GM23338 (cell line): Measurements from ENCODE around the gene VSTM2B. TPM values are rescaled to one million over a fixed set of nuclear protein-coding genes. Genes with fewer than 3 reads are reported as not detected.

Source experiments
- ATAC-seq: fragments of 200-7000 bp; cut with Tn5 transposase; 3 replicates; pipeline ENCODE4 v1.9.1; 2020
- DNase-seq: peaks from one replicate; pipeline ENCODE4 v3.0.0-alpha.2; 2015; ENCODE audit warnings: low spot score
- H2AFZ ChIP-seq: fragments of 200-600 bp; sonication (generic); 2 replicates; pipeline ENCODE4 v1.8.0; 2016; ENCODE audit warnings: antibody characterized with exemption, mild to moderate bottlenecking, moderate library complexity
- H3F3A ChIP-seq: fragments of 200-600 bp; sonication (generic); replicated peaks from 2 replicates; pipeline ENCODE4 v1.8.0; 2017; ENCODE audit warnings: antibody characterized with exemption, mixed run types, low read depth
- H3K27ac ChIP-seq: fragments of 200-600 bp; sonication (generic); 2 replicates; pipeline ENCODE4 v1.6.1; 2016; ENCODE audit warnings: low read depth
- H3K27me3 ChIP-seq: fragments of 200-600 bp; sonication (generic); 2 replicates; pipeline ENCODE4 v1.8.0; 2016; ENCODE audit warnings: mild to moderate bottlenecking, mixed run types, moderate library complexity; ENCODE audit not compliant: insufficient read depth
- H3K36me3 ChIP-seq: fragments of 200-600 bp; sonication (generic); 2 replicates; pipeline ENCODE4 v1.8.0; 2016; ENCODE audit warnings: mild to moderate bottlenecking; ENCODE audit not compliant: insufficient read depth
- H3K4me1 ChIP-seq: fragments of 200-600 bp; sonication (generic); 2 replicates; pipeline ENCODE4 v1.8.0; 2016; ENCODE audit warnings: mild to moderate bottlenecking, moderate library complexity; ENCODE audit not compliant: insufficient read depth
- H3K4me2 ChIP-seq: fragments of 200-600 bp; sonication (generic); 2 replicates; pipeline ENCODE4 v1.7.1; 2017; ENCODE audit warnings: mixed run types
- H3K4me3 ChIP-seq: fragments of 200-600 bp; sonication (generic); 2 replicates; pipeline ENCODE4 v1.6.1; 2016; ENCODE audit warnings: mixed run types
- H3K79me2 ChIP-seq: fragments of 200-600 bp; sonication (generic); replicated peaks from 2 replicates; pipeline ENCODE4 v1.8.0; 2017; ENCODE audit warnings: mild to moderate bottlenecking; ENCODE audit not compliant: insufficient read depth
- H3K9me2 ChIP-seq: fragments of 200-600 bp; sonication (generic); 2 replicates; pipeline ENCODE4 v1.8.0; 2017; ENCODE audit not compliant: insufficient read depth
- H4K20me1 ChIP-seq: fragments of 200-600 bp; sonication (generic); replicated peaks from 2 replicates; pipeline ENCODE4 v1.8.0; 2017; ENCODE audit warnings: mild to moderate bottlenecking; ENCODE audit not compliant: insufficient read depth
- H3K27ac Mint-ChIP-seq: 2 replicates; pipeline ENCODE4 v1.8.0; 2020; ENCODE audit warnings: inconsistent platforms, mild to moderate bottlenecking, moderate library complexity, mixed read lengths
- H3K27me3 Mint-ChIP-seq: 3 replicates; pipeline ENCODE4 v1.8.0; 2022; ENCODE audit warnings: low read depth, mild to moderate bottlenecking, moderate library complexity, mixed read lengths, inconsistent platforms; ENCODE audit not compliant: insufficient read depth, poor library complexity
- H3K36me3 Mint-ChIP-seq: 3 replicates; pipeline ENCODE4 v1.8.0; 2021; ENCODE audit warnings: low read depth, mild to moderate bottlenecking, inconsistent platforms, moderate library complexity, mixed read lengths
- H3K4me1 Mint-ChIP-seq: 3 replicates; pipeline ENCODE4 v1.8.0; 2020; ENCODE audit warnings: mild to moderate bottlenecking, inconsistent platforms, mixed read lengths
- H3K4me3 Mint-ChIP-seq: 3 replicates; pipeline ENCODE4 v1.8.0; 2021; ENCODE audit warnings: moderate library complexity, mild to moderate bottlenecking, inconsistent platforms, mixed read lengths
- H3K9me3 Mint-ChIP-seq: 3 replicates; pipeline ENCODE4 v1.8.0; 2020; ENCODE audit warnings: moderate library complexity, mild to moderate bottlenecking, inconsistent platforms, mixed read lengths
- JUNB ChIP-seq: IDR thresholded peaks from one replicate; pipeline ENCODE4 v1.6.1; 2016; ENCODE audit warnings: antibody characterized with exemption; ENCODE audit not compliant: unreplicated experiment
- NANOG ChIP-seq: IDR thresholded peaks from 2 replicates; pipeline ENCODE4 v1.6.1; 2016; ENCODE audit warnings: antibody characterized with exemption, borderline replicate concordance
- STAT1 ChIP-seq: IDR thresholded peaks from one replicate; pipeline ENCODE4 v1.6.1; 2016; ENCODE audit warnings: antibody characterized with exemption; ENCODE audit not compliant: unreplicated experiment
- ZNF114 ChIP-seq: fragments of 250-450 bp; sonication (Bioruptor Pico); IDR thresholded peaks from 2 replicates; pipeline ENCODE4 v1.5.0; 2020; ENCODE audit warnings: mild to moderate bottlenecking, moderate library complexity
- ZNF331 ChIP-seq: fragments of 250-450 bp; sonication (Bioruptor Pico); IDR thresholded peaks from 2 replicates; pipeline ENCODE4 v1.5.0; 2020; ENCODE audit warnings: low read depth, mild to moderate bottlenecking, moderate library complexity
- polyA plus RNA-seq: library from polyadenylated mRNA; unstranded; fragments of >200 nt; fragmentation: Nextera tagmentation; extraction: Ambion mirVana; gene quantifications from 2 replicates; pipeline ENCODE4 v1.2.1, GENCODE V29; 2016
- total RNA-seq: library from RNA; depleted of rRNA; stranded (reverse); fragments of >200 nt; shearing (Covaris generic); gene quantifications from 2 replicates; pipeline ENCODE4 v1.2.3, GENCODE V29; 2014
- TF ChIP-seq, protein P1 (sequence below), 2 experiments: fragments of 200-600 bp in 1 of 2; sonication (generic) in 1 of 2; conservative IDR thresholded peaks; 2 replicates each; pipeline versions ENCODE4 v1.5.1 to v1.6.1; 2016 to 2017; ENCODE audit warnings: antibody characterized with exemption in 2 of 2, low read depth in 2 of 2, mild to moderate bottlenecking in 2 of 2, moderate library complexity in 1 of 2
- TF ChIP-seq, protein P2 (sequence below): IDR thresholded peaks from 2 replicates; pipeline ENCODE4 v1.6.1; 2016; ENCODE audit warnings: antibody characterized with exemption

Gene VSTM2B
- total and polyA plus RNA-seq, 2 experiments from 2014 or later, result 1.2 to 1.8 TPM

DNA sequence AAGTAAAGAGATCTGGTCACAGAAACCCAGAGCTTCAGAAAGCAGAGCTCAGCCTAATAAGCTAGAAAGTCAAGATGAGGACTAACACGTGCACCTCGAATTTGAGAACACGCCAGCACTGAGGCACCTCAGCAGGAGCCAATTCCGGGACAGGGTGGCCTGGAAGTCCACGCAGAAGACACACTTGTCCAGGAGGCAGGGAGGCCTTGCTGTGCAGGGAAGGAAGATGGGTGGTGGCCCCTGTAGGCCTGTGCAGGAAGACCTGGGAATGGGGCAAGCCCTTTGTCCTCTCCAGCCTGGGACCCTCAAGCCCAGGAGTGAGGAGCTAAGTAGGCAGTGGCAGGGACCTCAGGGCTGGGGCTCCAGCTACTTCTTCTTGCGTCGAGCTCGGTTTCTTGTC is 16.3 kb upstream of the VSTM2B start (continued):
- TF ChIP-seq, protein P1, sequence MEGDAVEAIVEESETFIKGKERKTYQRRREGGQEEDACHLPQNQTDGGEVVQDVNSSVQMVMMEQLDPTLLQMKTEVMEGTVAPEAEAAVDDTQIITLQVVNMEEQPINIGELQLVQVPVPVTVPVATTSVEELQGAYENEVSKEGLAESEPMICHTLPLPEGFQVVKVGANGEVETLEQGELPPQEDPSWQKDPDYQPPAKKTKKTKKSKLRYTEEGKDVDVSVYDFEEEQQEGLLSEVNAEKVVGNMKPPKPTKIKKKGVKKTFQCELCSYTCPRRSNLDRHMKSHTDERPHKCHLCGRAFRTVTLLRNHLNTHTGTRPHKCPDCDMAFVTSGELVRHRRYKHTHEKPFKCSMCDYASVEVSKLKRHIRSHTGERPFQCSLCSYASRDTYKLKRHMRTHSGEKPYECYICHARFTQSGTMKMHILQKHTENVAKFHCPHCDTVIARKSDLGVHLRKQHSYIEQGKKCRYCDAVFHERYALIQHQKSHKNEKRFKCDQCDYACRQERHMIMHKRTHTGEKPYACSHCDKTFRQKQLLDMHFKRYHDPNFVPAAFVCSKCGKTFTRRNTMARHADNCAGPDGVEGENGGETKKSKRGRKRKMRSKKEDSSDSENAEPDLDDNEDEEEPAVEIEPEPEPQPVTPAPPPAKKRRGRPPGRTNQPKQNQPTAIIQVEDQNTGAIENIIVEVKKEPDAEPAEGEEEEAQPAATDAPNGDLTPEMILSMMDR (conservative IDR thresholded peaks at IDR 0.05; ENCODE audit: low read depth in 2 of 2), result no peak
- TF ChIP-seq, protein P2, sequence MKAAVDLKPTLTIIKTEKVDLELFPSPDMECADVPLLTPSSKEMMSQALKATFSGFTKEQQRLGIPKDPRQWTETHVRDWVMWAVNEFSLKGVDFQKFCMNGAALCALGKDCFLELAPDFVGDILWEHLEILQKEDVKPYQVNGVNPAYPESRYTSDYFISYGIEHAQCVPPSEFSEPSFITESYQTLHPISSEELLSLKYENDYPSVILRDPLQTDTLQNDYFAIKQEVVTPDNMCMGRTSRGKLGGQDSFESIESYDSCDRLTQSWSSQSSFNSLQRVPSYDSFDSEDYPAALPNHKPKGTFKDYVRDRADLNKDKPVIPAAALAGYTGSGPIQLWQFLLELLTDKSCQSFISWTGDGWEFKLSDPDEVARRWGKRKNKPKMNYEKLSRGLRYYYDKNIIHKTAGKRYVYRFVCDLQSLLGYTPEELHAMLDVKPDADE, result no peak
- TF ChIP-seq ZNF331 (CRISPR knock-in tag), result no peak
- TF ChIP-seq NANOG, result no peak
- no peak for TF ChIP-seq ZNF114 (CRISPR knock-in tag)
- no peak for TF ChIP-seq JUNB

DNA sequence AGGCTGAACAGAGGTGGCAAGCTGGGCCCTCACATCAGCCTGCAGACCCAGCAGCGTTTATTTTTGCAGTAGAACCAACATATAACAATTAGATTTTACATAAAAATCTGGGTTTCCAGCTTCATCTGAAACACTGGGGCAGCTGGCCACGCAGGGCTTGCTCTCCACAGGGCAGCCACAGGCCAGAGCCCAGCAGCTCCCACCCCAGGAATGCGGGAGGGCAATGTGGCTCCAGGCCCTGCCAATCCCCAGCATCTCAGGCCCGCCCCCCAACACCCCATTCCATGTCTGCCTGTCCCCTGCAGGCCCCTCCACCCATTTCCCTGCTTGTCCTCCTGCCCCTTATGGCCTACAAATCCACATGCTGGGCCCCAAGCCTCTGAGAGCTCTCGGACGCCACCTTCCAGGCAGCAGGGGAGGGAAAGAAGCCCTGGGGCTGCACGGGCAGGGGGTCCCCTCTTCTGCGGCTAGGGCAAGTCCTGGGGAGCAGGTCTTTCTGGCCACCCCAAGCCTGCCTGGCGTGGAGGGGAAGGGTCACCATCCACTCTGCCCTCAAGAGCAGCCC is 15.0 kb upstream of the VSTM2B start:
- peaks cover 13% of the 10 kb centered on the region for H3K27me3 Mint-ChIP-seq

More for the DNA sequence above, 15.0 kb upstream of the VSTM2B start:
- peak; percentile 63 for DNase-seq
- Histone ChIP-seq H3K36me3 (no peaks in the 10 kb centered on the region), H4K20me1 (no peaks in the 10 kb centered on the region), H3K4me2 (no peak overlapping the region), H2AFZ (no peak overlapping the region), H3K27me3 (no peaks in the 10 kb centered on the region), H3F3A (no peaks in the 10 kb centered on the region), H3K27ac (no peak overlapping the region), H3K9me2 (no peaks in the 10 kb centered on the region), H3K4me1 (peaks cover 9% of the 10 kb centered on the region; the same call in 1 of the 2 replicates), H3K79me2 (no peaks in the 10 kb centered on the region), H3K4me3 (no peak overlapping the region)
- Mint-ChIP-seq H3K4me1 (peaks cover 9% of the 10 kb centered on the region), H3K27ac (no peak overlapping the region), H3K4me3 (no peak overlapping the region), H3K9me3 (no peaks in the 10 kb centered on the region; the same call in 1 of the 3 replicates), H3K36me3 (no peaks in the 10 kb centered on the region)
- no peak for TF ChIP-seq STAT1
- TF ChIP-seq, protein P1 (conservative IDR thresholded peaks at IDR 0.05; ENCODE audit: low read depth in 2 of 2), result 0 out of 4 replicates have a peak, but pooled peaks of 1 of the 2 experiments have one; percentile 16
- peak; percentile 91 for ATAC-seq
